ENCODE data around the gene TSSK2.
"Not testable (repeated sequence)": the region's sequence is repeated elsewhere in the genome, so short reads cannot be mapped to it uniquely, and the experiment has no call there.

The TSSK2 gene

GRCh38 chr22:19146215-19146968, 15.3 kb downstream of the TSSK2 start:
- no peak for DNase-seq

- no peak for DNase-seq
Observed at GRCh38 chr22:19147195-19147780, 16.2 kb downstream of the TSSK2 start.

- no peak for DNase-seq
Observed at GRCh38 chr22:19148417-19149046, 17.4 kb downstream of the TSSK2 start.

GRCh38 chr22:19149047-19149883, 18.2 kb downstream of the TSSK2 start:
- DNase-seq: no peak

- no peak for DNase-seq
Observed at GRCh38 chr22:19149991-19150390, 18.9 kb downstream of the TSSK2 start, which contains the start of gene GSC2. Gene GSC2 (minus strand): TSS chr22:19150292. CDS start chr22:19150283, 9 bp downstream.

- no peak for DNase-seq
Observed at GRCh38 chr22:19150482-19151328, 19.6 kb downstream of the TSSK2 start.

- no peak for DNase-seq
Observed at GRCh38 chr22:19151329-19152191, 20.5 kb downstream of the TSSK2 start.

- DNase-seq: no peak
Observed at GRCh38 chr22:19152942-19153883, 22.1 kb downstream of the TSSK2 start.

- not testable (repeated sequence) for DNase-seq
Observed at GRCh38 chr22:19156109-19156508, 25.0 kb downstream of the TSSK2 start.

- DNase-seq: not testable (repeated sequence)
Observed at GRCh38 chr22:19158649-19159048, 27.5 kb downstream of the TSSK2 start.

- DNase-seq: no peak
Observed at GRCh38 chr22:19164425-19164824, 33.3 kb downstream of the TSSK2 start.

- DNase-seq: no peak
Observed at GRCh38 chr22:19166421-19166820, 35.3 kb downstream of the TSSK2 start.

- DNase-seq: no peak
Observed at GRCh38 chr22:19167106-19167869, 36.2 kb downstream of the TSSK2 start.

GRCh38 chr22:19168088-19168890, 37.2 kb downstream of the TSSK2 start:
- no peak for DNase-seq

GRCh38 chr22:19169002-19169946, 38.2 kb downstream of the TSSK2 start:
- DNase-seq: no peak

GRCh38 chr22:19169947-19170318, 38.8 kb downstream of the TSSK2 start:
- no peak for DNase-seq

Data from DMS 273 treated with DMSO at 0.1 percent for 48 hours (cell line).